Limb (tissue), 2 donors: ENCODE data around the gene NCOR1.
"Not testable (repeated sequence)": the region's sequence is repeated elsewhere in the genome, so short reads cannot be mapped to it uniquely, and the experiment has no call there.

ENCODE experiments used
- DNase-seq, 2 donors: peaks; one replicate each; pipeline ENCODE4 v3.0.0-alpha.2; 2016; ENCODE audit errors: extremely low spot score in 2 of 2

The NCOR1 gene

GRCh38 chr17:16100737-16101400, 114.5 kb downstream of the NCOR1 start:
- DNase-seq: no peak

GRCh38 chr17:16091773-16092172, 123.6 kb downstream of the NCOR1 start:
- no peak for DNase-seq

GRCh38 chr17:16086957-16087356, 128.4 kb downstream of the NCOR1 start:
- DNase-seq: no peak

GRCh38 chr17:16085066-16085699, 130.2 kb downstream of the NCOR1 start:
- no peak for DNase-seq

- DNase-seq: no peak
Measured at GRCh38 chr17:16083223-16083622, 132.1 kb downstream of the NCOR1 start.

- DNase-seq: no peak
Measured at GRCh38 chr17:16081507-16082087, 133.7 kb downstream of the NCOR1 start.

GRCh38 chr17:16080366-16080765, 135.0 kb downstream of the NCOR1 start:
- no peak for DNase-seq

GRCh38 chr17:16075949-16076348, 139.4 kb downstream of the NCOR1 start:
- no peak for DNase-seq

- DNase-seq: no peak
Measured at GRCh38 chr17:16074423-16074822, 140.9 kb downstream of the NCOR1 start.

GRCh38 chr17:16073845-16074244, 141.5 kb downstream of the NCOR1 start:
- DNase-seq: no peak

GRCh38 chr17:16072031-16072430, 143.3 kb downstream of the NCOR1 start:
- no peak for DNase-seq

GRCh38 chr17:16068323-16068722, 147.0 kb downstream of the NCOR1 start:
- DNase-seq: no peak

- no peak for DNase-seq
Measured at GRCh38 chr17:16066125-16066524, 149.2 kb downstream of the NCOR1 start.

- DNase-seq: no peak
Measured at GRCh38 chr17:16061631-16062030, 153.7 kb downstream of the NCOR1 start.

- not testable (repeated sequence) for DNase-seq
Measured at GRCh38 chr17:16055139-16055538, 160.2 kb downstream of the NCOR1 start.

GRCh38 chr17:16052486-16052885, 162.8 kb downstream of the NCOR1 start:
- no peak for DNase-seq

GRCh38 chr17:16050844-16051243, 164.5 kb downstream of the NCOR1 start:
- no peak for DNase-seq

GRCh38 chr17:16048811-16049449, 166.4 kb downstream of the NCOR1 start:
- no peak for DNase-seq

- no peak for DNase-seq
Measured at GRCh38 chr17:16046966-16047365, 168.4 kb downstream of the NCOR1 start.

GRCh38 chr17:16044487-16044886, 170.8 kb downstream of the NCOR1 start:
- DNase-seq: no peak

- DNase-seq: no peak
Measured at GRCh38 chr17:16040710-16041251, 174.6 kb downstream of the NCOR1 start.

GRCh38 chr17:16037636-16038035, 177.7 kb downstream of the NCOR1 start:
- DNase-seq: no peak
